ENCODE measurements around the gene DOCK4.

DOCK4 gene

GRCh38 chr7:111853201-111853990, 352.8 kb downstream of the DOCK4 start:
- DNase-seq (ENCODE audit: low spot score), result no peak

DNA sequence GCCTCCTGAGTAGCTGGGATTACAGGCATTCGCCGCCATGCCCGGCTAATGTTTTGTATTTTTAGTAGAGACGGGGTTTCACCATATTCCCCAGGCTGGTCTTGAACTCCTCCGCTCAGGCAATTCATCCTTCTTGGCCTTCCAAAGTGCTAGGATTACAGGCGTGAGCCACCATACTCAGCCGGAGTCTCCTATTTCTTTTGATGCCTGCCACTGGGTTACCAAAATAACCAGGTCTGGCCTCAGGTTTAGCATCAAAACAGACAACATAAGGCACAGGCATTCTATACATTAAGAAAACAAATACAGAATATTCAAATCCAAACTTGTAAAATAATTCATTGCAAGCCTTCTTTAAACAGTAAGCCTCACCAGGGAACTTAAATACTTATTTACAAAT, 354.1 kb downstream of the DOCK4 start:
- DNase-seq (ENCODE audit: low spot score), result no peak

- DNase-seq (ENCODE audit: low spot score), result no peak
Measured at GRCh38 chr7:111846898-111847297, 359.3 kb downstream of the DOCK4 start.

- DNase-seq (ENCODE audit: low spot score), result no peak
Measured at GRCh38 chr7:111845853-111846252, 360.3 kb downstream of the DOCK4 start.

DNA sequence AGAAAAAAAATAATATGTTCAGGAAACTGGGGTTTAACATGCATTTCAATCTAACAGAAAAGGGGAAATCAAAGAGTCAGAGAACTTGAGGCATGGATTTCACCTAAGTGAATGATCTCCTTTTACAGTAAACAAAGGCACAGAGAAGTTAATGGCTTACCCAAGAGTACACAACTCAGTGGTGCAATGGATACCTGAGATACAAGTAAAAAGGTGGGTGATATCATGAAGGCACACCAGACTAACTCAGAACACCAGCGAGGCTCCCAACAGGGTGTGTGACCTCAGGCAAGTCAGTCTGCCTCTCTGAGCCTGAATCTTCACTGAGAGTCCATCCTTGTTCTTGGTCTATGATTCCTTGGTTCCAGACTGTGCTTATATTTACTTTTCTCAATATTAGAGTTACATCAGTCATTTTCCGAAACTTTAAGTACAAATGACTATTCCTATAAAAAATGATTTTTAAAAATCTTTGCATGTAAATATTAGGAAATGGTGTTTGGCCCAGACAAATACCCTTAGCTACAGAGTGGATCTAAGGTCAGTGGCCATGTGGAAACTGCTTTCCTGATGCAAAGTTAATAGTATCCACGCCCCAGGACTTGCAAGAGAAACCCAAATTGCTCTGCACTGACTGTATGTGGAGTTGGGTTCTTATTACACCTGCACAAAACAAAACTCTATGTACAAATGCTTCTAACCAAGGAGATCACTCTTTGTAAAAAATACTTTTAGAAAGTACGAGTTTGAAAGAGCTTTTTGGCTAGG, 361.1 kb downstream of the DOCK4 start:
- no peak for DNase-seq (ENCODE audit: low spot score)

DNA sequence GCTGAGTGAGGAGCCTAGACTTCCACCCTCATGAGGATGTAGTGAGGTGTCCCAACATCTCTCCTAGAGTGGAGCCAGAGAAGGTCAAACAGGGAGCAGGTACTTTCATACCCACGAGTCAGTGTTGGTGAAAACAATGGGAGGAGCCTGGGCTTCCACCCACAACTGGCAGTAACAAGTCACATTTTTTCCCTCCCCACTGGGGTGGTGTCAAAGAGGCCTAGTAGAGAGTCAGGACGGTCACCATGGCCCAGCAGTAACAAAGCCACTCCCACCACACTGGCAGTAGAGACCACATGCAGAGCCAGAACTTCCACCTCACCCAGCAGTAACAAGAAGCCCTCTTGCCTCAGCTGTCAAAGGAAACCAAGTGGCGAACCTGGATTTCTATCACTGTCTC, 363.7 kb downstream of the DOCK4 start:
- DNase-seq (ENCODE audit: low spot score), result no peak

- DNase-seq (ENCODE audit: low spot score), result no peak
Measured at GRCh38 chr7:111841596-111842205, 364.5 kb downstream of the DOCK4 start.

GRCh38 chr7:111840528-111840927, 365.7 kb downstream of the DOCK4 start:
- no peak for DNase-seq (ENCODE audit: low spot score)

DNA sequence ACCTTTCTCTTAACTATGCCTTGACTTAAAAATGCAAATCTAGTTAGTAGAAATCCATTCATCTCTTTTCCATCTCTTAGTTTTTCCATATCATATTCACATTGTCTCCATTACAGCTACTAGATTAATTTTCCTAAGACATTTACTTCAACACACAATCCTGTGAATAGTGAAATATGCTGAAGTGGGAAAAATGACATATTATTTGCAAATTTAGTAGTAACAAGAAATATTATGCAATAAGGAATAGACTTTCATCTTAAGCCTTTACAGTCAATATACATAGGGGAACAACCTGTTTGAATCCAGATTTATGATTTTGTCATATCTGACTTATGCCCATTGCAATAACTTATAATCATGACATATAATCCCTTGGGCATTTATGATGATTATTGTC, 366.9 kb downstream of the DOCK4 start:
- no peak for DNase-seq (ENCODE audit: low spot score)

GRCh38 chr7:111836592-111836991, 369.6 kb downstream of the DOCK4 start:
- no peak for DNase-seq (ENCODE audit: low spot score)

- DNase-seq (ENCODE audit: low spot score), result no peak
Measured at GRCh38 chr7:111835066-111835465, 371.1 kb downstream of the DOCK4 start.

- DNase-seq (ENCODE audit: low spot score), result no peak
Measured at GRCh38 chr7:111834367-111834766, 371.8 kb downstream of the DOCK4 start.

- no peak for DNase-seq (ENCODE audit: low spot score)
Measured at GRCh38 chr7:111833466-111833865, 372.7 kb downstream of the DOCK4 start.

- DNase-seq (ENCODE audit: low spot score), result no peak
Measured at GRCh38 chr7:111832174-111832573, 374.0 kb downstream of the DOCK4 start.

- no peak for DNase-seq (ENCODE audit: low spot score)
Measured at GRCh38 chr7:111829221-111829620, 377.0 kb downstream of the DOCK4 start.

DNA sequence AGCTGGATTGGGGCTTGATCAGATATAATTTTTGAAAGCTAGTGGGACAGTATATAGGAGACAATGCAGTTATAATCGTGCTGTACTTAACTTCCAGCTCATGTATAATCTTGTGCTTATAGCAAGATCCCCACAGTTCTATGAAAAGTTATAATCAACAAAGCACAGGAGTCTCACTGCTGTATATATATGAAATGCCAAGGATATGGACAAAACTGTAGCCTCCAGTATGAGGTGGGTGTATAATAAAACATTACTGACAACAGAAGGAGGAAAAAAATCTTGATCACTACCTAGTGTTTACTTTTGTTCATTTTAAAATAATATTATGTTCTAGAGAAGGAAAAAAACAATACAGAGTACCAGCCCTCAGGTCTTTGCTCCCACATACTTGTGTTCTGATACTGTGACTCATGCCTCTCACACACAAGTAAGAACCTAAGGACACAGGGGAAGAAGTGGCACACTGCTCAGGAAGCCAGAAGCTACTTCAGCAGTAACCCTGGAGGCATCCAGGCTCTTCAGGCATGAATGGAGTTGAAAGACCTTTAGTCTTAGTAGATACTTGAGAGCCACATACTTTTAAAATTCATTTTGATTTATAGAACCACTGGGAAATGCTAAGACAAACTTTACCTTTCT, 378.2 kb downstream of the DOCK4 start:
- DNase-seq (ENCODE audit: low spot score), result no peak

GRCh38 chr7:111825046-111825445, 381.2 kb downstream of the DOCK4 start:
- DNase-seq (ENCODE audit: low spot score), result no peak

GRCh38 chr7:111823826-111824225, 382.4 kb downstream of the DOCK4 start:
- no peak for DNase-seq (ENCODE audit: low spot score)

- no peak for DNase-seq (ENCODE audit: low spot score)
Measured at GRCh38 chr7:111821046-111821445, 385.2 kb downstream of the DOCK4 start.

GRCh38 chr7:111820621-111821020, 385.6 kb downstream of the DOCK4 start:
- DNase-seq (ENCODE audit: low spot score), result no peak

GRCh38 chr7:111820121-111820520, 386.1 kb downstream of the DOCK4 start:
- DNase-seq (ENCODE audit: low spot score), result no peak

DNA sequence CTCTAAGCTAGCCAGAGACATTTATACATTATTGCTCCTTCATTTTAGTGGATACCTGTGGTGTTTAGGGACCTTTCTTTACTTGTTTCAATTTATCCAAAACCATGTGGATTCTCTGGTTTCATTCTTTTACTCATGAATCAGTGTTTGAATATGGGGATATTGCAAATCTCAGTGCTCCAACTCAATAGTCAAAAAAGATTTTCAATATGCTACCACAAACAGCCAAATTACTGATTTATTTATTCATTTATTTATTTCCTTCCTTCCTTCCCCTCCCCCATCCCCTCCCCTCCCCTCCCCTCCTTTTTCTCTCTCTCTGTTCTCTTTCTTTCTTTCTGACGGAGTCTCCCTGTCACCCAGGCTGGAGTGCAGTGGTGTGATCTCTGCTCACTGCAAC, 390.8 kb downstream of the DOCK4 start:
- no peak for DNase-seq (ENCODE audit: low spot score)

DNA sequence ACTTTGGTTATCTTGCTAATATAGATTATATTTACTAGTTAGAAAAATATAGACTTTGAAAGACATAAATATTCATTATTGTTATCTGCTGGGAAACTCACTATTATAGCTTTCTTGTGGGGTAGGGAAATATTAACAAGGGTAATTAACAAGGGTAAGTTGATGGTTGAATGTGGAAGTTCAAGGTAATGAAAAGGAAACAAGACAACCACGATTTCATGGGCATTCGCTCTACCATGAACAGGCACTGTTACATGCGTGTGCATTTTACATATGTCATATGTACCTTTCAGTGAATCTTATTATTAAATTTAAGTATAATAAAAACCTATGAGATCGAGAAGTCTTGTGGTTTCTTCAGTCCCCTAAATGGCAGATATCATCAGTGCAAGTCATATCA, 392.9 kb downstream of the DOCK4 start:
- DNase-seq (ENCODE audit: low spot score), result no peak

Data from CD4-positive, alpha-beta T cell treated with Interleukin-15 for 4 hours (primary cell).